ENCODE measurements around the gene TTR. TPM values are rescaled to one million over a fixed set of nuclear protein-coding genes. Genes with fewer than 3 reads are reported as not detected.

Gene TTR
- total RNA-seq, 2 experiments from 2014 or later: not detected

DNA sequence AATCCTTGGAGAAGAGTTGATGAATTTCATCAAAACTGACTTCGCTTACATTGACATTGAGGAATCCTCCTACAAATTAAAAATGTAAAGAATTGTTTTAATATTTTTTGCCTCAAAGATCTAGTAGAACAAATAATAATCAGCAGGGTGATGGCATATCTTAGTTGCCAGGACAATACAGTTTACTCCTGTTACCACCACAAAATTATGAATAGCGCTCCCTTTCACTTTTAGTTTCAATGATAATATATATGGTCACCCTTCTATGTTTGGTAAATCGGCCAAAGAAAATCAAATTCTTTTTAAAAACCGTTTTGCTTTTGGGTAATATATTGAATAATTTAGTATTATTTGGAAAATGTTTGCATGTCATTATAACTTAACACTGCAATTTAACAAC, 53.7 kb downstream of the TTR start:
- peaks cover 13% of the 10 kb centered on the region for H3K4me1 Mint-ChIP-seq
- no peaks in the 10 kb centered on the region for H3K36me3 Mint-ChIP-seq (ENCODE audit: low read depth)
- no peak overlapping the region for H3K27ac Mint-ChIP-seq
- CTCF ChIA-PET: interaction anchor here (1.4 to 1.9 kb wide), 2 partner anchors 10 to 11 kb away, joined by 5 read pairs; no protein-coding TSS in a partner anchor
- POLR2A ChIA-PET: interaction anchor here (1.3 kb wide), 1 partner anchor 13 kb away, joined by 6 read pairs; no protein-coding TSS in a partner anchor
- H3K9me3 Mint-ChIP-seq (ENCODE audit: low read depth): no peaks in the 10 kb centered on the region
- ATAC-seq (no peak), DNase-seq (no peak)
- H3K27me3 Mint-ChIP-seq: peaks cover 10% of the 10 kb centered on the region
- H3K4me3 Mint-ChIP-seq: no peak overlapping the region
- intact Hi-C loops (cut with DNase I, micrococcal nuclease): no loop called here

DNA sequence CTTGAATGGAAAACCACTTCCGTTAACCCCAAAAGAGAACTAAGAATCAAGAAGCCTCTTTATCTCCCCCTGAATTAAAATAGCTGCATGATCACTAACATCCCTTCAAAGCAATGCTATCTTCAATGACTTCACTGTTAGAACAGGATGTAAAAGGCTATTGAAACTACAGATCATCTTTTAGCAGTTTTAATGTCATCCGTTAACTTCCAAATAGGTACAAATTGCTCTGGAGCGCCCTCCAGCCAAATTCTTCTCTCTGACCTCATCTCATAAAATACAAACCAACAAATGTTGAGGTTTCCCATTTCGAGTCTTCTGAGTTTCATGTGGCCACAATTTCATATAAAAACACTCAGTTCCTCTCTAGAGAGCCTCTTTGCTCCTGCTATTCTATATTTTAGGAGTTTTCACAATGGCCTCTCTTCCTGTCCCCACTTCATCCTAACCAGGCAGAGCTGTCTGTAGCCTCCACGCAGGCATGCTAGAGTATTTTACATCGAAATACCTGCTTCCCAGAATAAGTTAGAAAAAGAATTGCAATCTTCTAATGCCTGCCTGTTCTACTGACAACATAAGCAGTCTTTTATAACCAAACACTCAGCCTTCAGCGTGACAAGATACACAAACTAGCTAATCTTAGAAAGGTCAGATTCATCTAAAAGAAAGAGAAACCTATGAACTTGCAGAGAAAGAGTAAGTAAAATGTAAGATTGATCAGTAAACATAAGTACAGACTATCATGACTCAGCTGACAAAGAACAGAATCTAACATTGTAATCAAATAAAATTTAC, 54.9 kb downstream of the TTR start:
- H3K27me3 Mint-ChIP-seq: peaks cover 14% of the 10 kb centered on the region
- H3K4me1 Mint-ChIP-seq: peaks cover 13% of the 10 kb centered on the region
- no peaks in the 10 kb centered on the region for H3K9me3 Mint-ChIP-seq (ENCODE audit: low read depth)
- peak; percentile 16 for DNase-seq
- H3K4me3 Mint-ChIP-seq: no peak overlapping the region
- ChIA-PET POLR2A (interaction anchor here (0.6 to 1.3 kb wide), 2 partner anchors 12 to 85 kb away, joined by 6 read pairs; no protein-coding TSS in a partner anchor), CTCF (interaction anchor here (0.8 to 1.9 kb wide), 4 partner anchors 10 to 174 kb away, joined by 3 to 5 read pairs (median 4); no protein-coding TSS in a partner anchor)
- no peak overlapping the region for H3K27ac Mint-ChIP-seq
- ATAC-seq: peak; percentile 61
- H3K36me3 Mint-ChIP-seq (ENCODE audit: low read depth): no peaks in the 10 kb centered on the region
- intact Hi-C loops (cut with DNase I, micrococcal nuclease): no loop called here

DNA sequence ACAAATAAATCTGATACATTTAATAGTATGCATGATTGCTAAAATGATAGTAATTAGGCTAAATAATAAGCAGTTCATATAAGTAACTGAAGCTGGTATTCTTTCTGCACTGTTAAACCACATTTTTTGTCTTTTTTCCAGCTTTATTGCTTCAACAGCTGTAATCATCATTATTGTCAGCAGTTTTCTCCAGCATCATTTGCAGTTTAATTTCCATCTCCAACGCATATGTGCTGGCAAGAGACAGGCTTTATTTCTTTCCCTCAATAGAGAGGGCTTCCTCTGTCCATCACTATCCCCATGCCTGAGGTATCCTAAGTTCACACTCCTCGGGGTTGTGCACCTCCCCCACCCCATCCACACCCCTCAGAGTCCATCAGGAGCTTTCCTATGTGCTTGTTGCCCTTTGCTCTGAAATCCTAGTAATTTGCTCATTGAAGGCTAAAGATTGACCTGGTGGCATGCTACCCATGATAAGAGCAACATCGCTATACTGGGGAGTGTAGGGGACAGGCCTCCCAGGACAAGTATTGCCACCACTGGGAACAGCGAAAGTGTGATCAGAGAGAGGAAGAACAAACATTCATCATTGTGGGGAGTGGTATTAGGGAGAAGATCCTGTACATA, 55.6 kb downstream of the TTR start:
- CTCF ChIA-PET: no interaction called here
- Mint-ChIP-seq H3K27ac (no peak overlapping the region), H3K4me3 (no peak overlapping the region), H3K4me1 (peaks cover 13% of the 10 kb centered on the region), H3K36me3 (ENCODE audit: low read depth) (no peaks in the 10 kb centered on the region), H3K9me3 (ENCODE audit: low read depth) (no peaks in the 10 kb centered on the region), H3K27me3 (peaks cover 19% of the 10 kb centered on the region)
- ATAC-seq (no peak), DNase-seq (no peak)
- POLR2A ChIA-PET: interaction anchor here (0.6 kb wide), 1 partner anchor 86 kb away, joined by 6 read pairs; no protein-coding TSS in a partner anchor
- intact Hi-C loops (cut with DNase I, micrococcal nuclease): no loop called here

Other genes with a start within 250 kb of the TTR start
- not detected for gene DSG4, start 215.1 kb upstream of the TTR start, total RNA-seq
- gene DSG3, start 144.1 kb upstream of the TTR start, total RNA-seq: not detected
- gene DSG2, start 93.7 kb upstream of the TTR start, total RNA-seq: 1 to 10 TPM; 1.1 to 1.3 TPM
- gene B4GALT6, start 92.7 kb downstream of the TTR start, total RNA-seq: 1 to 10 TPM; 4.0 to 6.5 TPM
- gene SLC25A52, start 169.0 kb downstream of the TTR start, total RNA-seq: not detected

Data from activated CD4-positive, alpha-beta T cell treated with anti-CD3 and anti-CD28 coated beads for 36 hours (primary cell).